ENCODE data around the gene ARHGEF28. TPM values are rescaled to one million over a fixed set of nuclear protein-coding genes. Genes with fewer than 3 reads are reported as not detected.

Gene ARHGEF28
- total and polyA plus RNA-seq, 2 of the 4 experiments (the other 2 are of a cell fraction) = 3.6 to 16.0 TPM

DNA sequence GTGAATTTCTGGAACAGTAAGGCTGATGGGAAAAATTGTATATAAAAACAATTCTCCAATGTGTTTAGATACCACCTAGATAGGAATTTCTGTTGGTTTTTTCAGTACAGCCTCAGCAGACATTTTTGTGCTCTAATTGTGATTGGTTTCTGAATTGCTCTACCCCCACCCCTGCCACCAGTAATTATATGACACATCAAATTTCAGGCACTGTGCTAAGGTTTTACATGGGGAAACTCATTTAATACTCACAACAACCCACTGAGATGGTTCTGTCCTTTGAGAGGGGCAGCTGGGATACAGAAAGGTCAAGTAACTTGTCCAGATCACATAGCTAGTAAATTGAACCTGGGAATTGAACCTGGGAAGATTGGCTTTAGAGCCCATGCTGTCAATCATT is 288.0 kb downstream of the ARHGEF28 start:
- H3K4ac ChIP-seq (ENCODE audit: low read depth, low read length) = no peak overlapping the region
- H2BK120ac ChIP-seq (ENCODE audit: low read depth, low read length) = no peak overlapping the region
- no peaks in the 10 kb centered on the region for H4K20me1 ChIP-seq (ENCODE audit: insufficient read depth, low read length)
- no peak overlapping the region for H2AFZ ChIP-seq (replicated peaks; ENCODE audit: low read length, poor library complexity)
- H3K27me3 ChIP-seq (ENCODE audit: control insufficient read depth, insufficient read depth, low read length) = no peaks in the 10 kb centered on the region
- dilution Hi-C loops (cut with HindIII; ENCODE audit: low sequenced_read_pairs, unreplicated experiment) = no loop called here
- no peaks in the 10 kb centered on the region; a peak in 1 of 4 replicates for H3K79me1 ChIP-seq (ENCODE audit: low read depth in 1 of 2, low read length in 2 of 2)
- peaks cover 4% of the 10 kb centered on the region; the same call in 1 of the 2 replicates for H3K4me1 ChIP-seq (ENCODE audit: control insufficient read depth, insufficient read depth, low read length)
- H3K27ac ChIP-seq (ENCODE audit: insufficient read depth, low read length) = no peak overlapping the region
- H3K14ac ChIP-seq (replicated peaks; ENCODE audit: low read depth, low read length) = 0 out of 2 replicates have a peak overlapping the region, but pooled peaks have one; percentile 37
- H3K9ac ChIP-seq (ENCODE audit: low read depth, low read length) = no peak overlapping the region
- no peak overlapping the region for H3K18ac ChIP-seq (ENCODE audit: low read depth, low read length)
- no peak overlapping the region for H3K4me3 ChIP-seq (ENCODE audit: insufficient read depth, low read depth, low read length)
- H3K36me3 ChIP-seq (ENCODE audit: control insufficient read depth, insufficient read depth, low read length) = 0 out of 2 replicates have a peak, but pooled peaks cover 2% of the 10 kb centered on the region
- H3K56ac ChIP-seq (ENCODE audit: extremely low read depth, insufficient read depth, low read length) = no peak overlapping the region
- H3K4me2 ChIP-seq (ENCODE audit: low read depth, low read length) = no peak overlapping the region
- H2AK5ac ChIP-seq (ENCODE audit: low read depth, low read length) = peak overlapping the region; percentile 43; the same call in 1 of the 2 replicates
- no peak for ATAC-seq (ENCODE audit: low read depth)
- H3K9me3 ChIP-seq (ENCODE audit: control insufficient read depth, insufficient read depth, low read length) = no peaks in the 10 kb centered on the region
- H4K91ac ChIP-seq (ENCODE audit: insufficient read depth, low read depth, low read length) = peak overlapping the region; percentile 69; the same call in 1 of the 2 replicates
- no peak overlapping the region for H2BK15ac ChIP-seq (ENCODE audit: low read depth, low read length)
- no peak overlapping the region for H3K23ac ChIP-seq (ENCODE audit: low read depth, low read length)
- no peak overlapping the region for H2AK9ac ChIP-seq (replicated peaks; ENCODE audit: low read depth, low read length, poor library complexity)
- H2BK20ac ChIP-seq (ENCODE audit: low read depth, low read length) = peak overlapping the region; percentile 31; the same call in 1 of the 2 replicates
- no peak overlapping the region for H4K8ac ChIP-seq (ENCODE audit: low read depth in 2 of 2, low read length in 2 of 2)
- no TSS peak for BruUV-seq (replicated peaks)
- CTCF ChIA-PET = interaction anchor here (1.0 to 1.5 kb wide), 2 partner anchors 10 to 735 kb away, joined by 3 read pairs; no protein-coding TSS in a partner anchor
- DNase-seq = no peak
- no peak overlapping the region for H4K5ac ChIP-seq (ENCODE audit: low read depth, low read length)
- intact Hi-C loops (cut with micrococcal nuclease) = no loop called here
- POLR2A ChIA-PET (ENCODE audit: unreplicated experiment) = interaction anchor here (0.6 kb wide), 1 partner anchor 83 kb away, joined by 3 read pairs; no protein-coding TSS in a partner anchor
- peaks cover 6% of the 10 kb centered on the region for H3K9me1 ChIP-seq (ENCODE audit: insufficient read depth, low read length)
- no peak for TF ChIP-seq CHD1 (IDR thresholded peaks at IDR 0.05; ENCODE audit: low read depth, low read length)
- TF ChIP-seq RCOR1 (IDR thresholded peaks at IDR 0.05; ENCODE audit: insufficient replicate concordance, low read length) = no peak
- TF ChIP-seq SMC3 (IDR thresholded peaks at IDR 0.05; ENCODE audit: low read depth, low read length) = no peak
- no peak for TF ChIP-seq NFE2L2 (IDR thresholded peaks at IDR 0.05; ENCODE audit: low read depth, low read length)
- TF ChIP-seq MAFK (IDR thresholded peaks at IDR 0.05; ENCODE audit: low read depth, low read length) = no peak
- no peak for TF ChIP-seq CTCF (conservative IDR thresholded peaks at IDR 0.05; ENCODE audit: low read depth, low read length)
- no peak overlapping the region for H2BK5ac ChIP-seq (ENCODE audit: low read depth, low read length, poor library complexity, severe bottlenecking)
- in situ Hi-C loops (cut with MboI; ENCODE audit: low sequenced_read_pairs) = loop anchor here (25.0 kb wide), 1 partner anchor 998 kb away; no protein-coding TSS in a partner anchor
